Panc1 (cell line): Measurements from ENCODE around the gene TMEM269.

ENCODE experiments used
- CTCF ChIP-seq: fragments of 450-650 bp; IDR thresholded peaks from 2 replicates; pipeline ENCODE4 v1.5.1; 2017; ENCODE audit warnings: mild to moderate bottlenecking
- POLR2AphosphoS5 ChIP-seq: IDR thresholded peaks from 2 replicates; pipeline ENCODE4 v1.6.1; 2012; ENCODE audit warnings: mild to moderate bottlenecking, low read depth, low read length, moderate library complexity

- no peak for TF ChIP-seq CTCF
- no peak for TF ChIP-seq POLR2AphosphoS5
Observed at GRCh38 chr1:42735056-42735455, 49.7 kb upstream of the TMEM269 start.
